ENCODE data around the gene AGPAT3.

- TF ChIP-seq CTCF (conservative IDR thresholded peaks at IDR 0.05 in 1 of 2, IDR thresholded peaks at IDR 0.05 in 1 of 2; ENCODE audit: low read depth in 1 of 2, low read length in 2 of 2): no peak
- no peak for TF ChIP-seq EZH2 (IDR thresholded peaks at IDR 0.05; ENCODE audit: low read length, missing control alignments)
These were observed 29.2 kb downstream of the AGPAT3 start for GRCh38 chr21:43894206-43894577.
